ENCODE measurements around the gene ZFP69. TPM values are rescaled to one million over a fixed set of nuclear protein-coding genes. Genes with fewer than 3 reads are reported as not detected.

ZFP69 gene
- total RNA-seq, 6 experiments from 2014 or later: 0.88 to 2.2 (median 1.5) TPM

- peak overlapping the region; percentile 68 to 82 (median 79) for H3K27ac ChIP-seq
- H3K4me1 ChIP-seq: peaks cover 0 to 23% (median 0%) of the 10 kb centered on the region in 4 donors
- intact Hi-C loops (cut with DNase I): no loop called here
- ATAC-seq (peak; percentile 37 to 52 (median 44)), DNase-seq (no peak)
- no peaks in the 10 kb centered on the region for H3K36me3 ChIP-seq
- no peaks in the 10 kb centered on the region for H3K27me3 ChIP-seq
- peak overlapping the region; percentile 70 to 78 (median 77) for H3K4me3 ChIP-seq
- H3K9me3 ChIP-seq: no peaks in the 10 kb centered on the region
- TF ChIP-seq POLR2A (IDR thresholded peaks at IDR 0.05): no peak
- TF ChIP-seq CTCF (IDR thresholded peaks at IDR 0.05): peak; percentile 58 to 65 (median 63)
Observed at GRCh38 chr1:40532844-40533424, 55.8 kb downstream of the ZFP69 start.

GRCh38 chr1:40534589-40534988 lies 57.5 kb downstream of the ZFP69 start:
- DNase-seq: no peak
- Histone ChIP-seq H3K4me1 (peaks cover 0 to 30% (median 0%) of the 10 kb centered on the region in 4 donors), H3K27ac (peak overlapping the region in 1 of 3 donors; percentile 79), H3K9me3 (no peaks in the 10 kb centered on the region), H3K36me3 (no peaks in the 10 kb centered on the region), H3K4me3 (no peak overlapping the region), H3K27me3 (no peaks in the 10 kb centered on the region)
- ATAC-seq: no peak
- intact Hi-C loops (cut with DNase I): no loop called here
- no peak for TF ChIP-seq CTCF (IDR thresholded peaks at IDR 0.05)
- TF ChIP-seq POLR2A (IDR thresholded peaks at IDR 0.05): no peak

- intact Hi-C loops (cut with DNase I): no loop called here
- 46% methylated on average over 2 of the region's 2 CpGs for WGBS (ENCODE audit: insufficient coverage, low coverage, low lambda C conversion rate, missing lambda C conversion rate)
- TF ChIP-seq POLR2A (IDR thresholded peaks at IDR 0.05): no peak
- no peak for TF ChIP-seq CTCF (IDR thresholded peaks at IDR 0.05)
- peaks cover 0 to 35% (median 0%) of the 10 kb centered on the region in 4 donors for H3K4me1 ChIP-seq
- peak; percentile 29 to 47 (median 38) for ATAC-seq
- DNase-seq: no peak
- peak overlapping the region in 2 of 3 donors; percentile 29 to 79 for H3K27ac ChIP-seq
- peaks cover 0 to 3% (median 0%) of the 10 kb centered on the region in 4 donors for H3K36me3 ChIP-seq
- no peaks in the 10 kb centered on the region for H3K27me3 ChIP-seq
- H3K4me3 ChIP-seq: no peak overlapping the region
- no peaks in the 10 kb centered on the region for H3K9me3 ChIP-seq
Observed at GRCh38 chr1:40535732-40536131, 58.6 kb downstream of the ZFP69 start.

GRCh38 chr1:40539338-40539737 lies 62.2 kb downstream of the ZFP69 start:
- peak in 1 of 3 donors; percentile 58 for DNase-seq
- Histone ChIP-seq H3K27ac (peak overlapping the region in 2 of 3 donors; percentile 74 to 77), H3K4me1 (peaks cover 0 to 23% (median 0%) of the 10 kb centered on the region in 4 donors), H3K9me3 (no peaks in the 10 kb centered on the region), H3K4me3 (no peak overlapping the region), H3K36me3 (peaks cover 0 to 33% (median 2%) of the 10 kb centered on the region in 4 donors), H3K27me3 (no peaks in the 10 kb centered on the region)
- ATAC-seq: peak; percentile 70 to 86 (median 78)
- 27% methylated on average over 7 of the region's 7 CpGs for WGBS (ENCODE audit: insufficient coverage, low coverage, low lambda C conversion rate, missing lambda C conversion rate)
- no peak for TF ChIP-seq POLR2A (IDR thresholded peaks at IDR 0.05)
- no peak for TF ChIP-seq CTCF (IDR thresholded peaks at IDR 0.05)
- intact Hi-C loops (cut with DNase I): no loop called here

Other genes starting within 250 kb of the ZFP69 start
- not detected for gene TMCO2, start 229.4 kb upstream of the ZFP69 start, total RNA-seq
- gene ZMPSTE24, start 219.1 kb upstream of the ZFP69 start, total RNA-seq: 10 to 100 TPM; 21.1 to 36.9 (median 27.5) TPM
- gene COL9A2, start 160.0 kb upstream of the ZFP69 start, total RNA-seq: under 1 TPM; 0.16 to 0.99 (median 0.46) TPM
- 10 to 100 TPM; 23.7 to 41.5 (median 36.2) TPM for gene SMAP2, start 103.6 kb upstream of the ZFP69 start, total RNA-seq
- 1 to 10 TPM in 3 of 6 experiments, under 1 TPM in 3; 0.14 to 1.5 (median 0.87) TPM for gene ZFP69B, start 26.8 kb upstream of the ZFP69 start, total RNA-seq
- gene EXO5, start 31.5 kb downstream of the ZFP69 start, total RNA-seq: 1 to 10 TPM; 2.5 to 7.7 (median 3.9) TPM
- gene ZNF684, start 54.3 kb downstream of the ZFP69 start, total RNA-seq: 10 to 100 TPM in 2 of 6 experiments, 1 to 10 TPM in 4; 6.0 to 11.0 (median 8.6) TPM
- gene RIMS3, start 188.4 kb downstream of the ZFP69 start, total RNA-seq: 1 to 10 TPM in 2 of 6 experiments, under 1 TPM in 4; 0.35 to 1.4 (median 0.45) TPM
- 10 to 100 TPM; 21.9 to 36.1 (median 28.1) TPM for gene NFYC, start 214.4 kb downstream of the ZFP69 start, total RNA-seq

Data from right lobe of liver (tissue), 6 donors.